H1 (cell line): ENCODE results near the gene TMUB1. TPM values are rescaled to one million over a fixed set of nuclear protein-coding genes. Genes with fewer than 3 reads are reported as not detected.

Experiments
- CTCF ChIA-PET: fragments of 300-600 bp; sonication (Branson Sonifier 250); formaldehyde crosslinking; loops from one replicate; lab custom pipeline; 2021; ENCODE audit not compliant: partially characterized antibody; lab: Charles Lee
- POLR2A ChIA-PET: fragments of 300-600 bp; sonication (Branson Sonifier 250); formaldehyde crosslinking; loops from one replicate; lab custom pipeline; 2021; ENCODE audit warnings: inconsistent platforms; ENCODE audit not compliant: partially characterized antibody; lab: Charles Lee
- DNase-seq, 2 experiments: peaks; one replicate each; pipeline versions ENCODE4 v3.0.0 to v3.0.0-alpha.2; 2010 to 2022; ENCODE audit warnings: low spot score in 2 of 2, low read depth in 1 of 2, mixed read lengths in 1 of 2
- FAIRE-seq: peaks from 2 replicates; lab custom pipeline; 2011; peaks lifted over from hg19 to GRCh38; lab: Jason Lieb, UNC
- H2AFZ ChIP-seq: 2 replicates; pipeline ENCODE4 v1.8.1; 2012; ENCODE audit warnings: low read length, inconsistent platforms
- H2AK5ac ChIP-seq: 2 replicates; pipeline ENCODE4 v1.6.1; 2013; ENCODE audit warnings: low read depth, low read length
- H2BK120ac ChIP-seq: replicated peaks from 2 replicates; pipeline ENCODE3; 2013; ENCODE audit warnings: low read depth, low read length, inconsistent platforms
- H2BK12ac ChIP-seq: 2 replicates; pipeline ENCODE4 v1.6.1; 2013; ENCODE audit warnings: low read depth, low read length
- H2BK15ac ChIP-seq: 2 replicates; pipeline ENCODE4 v1.6.1; 2013; ENCODE audit warnings: low read length
- H2BK20ac ChIP-seq: 2 replicates; pipeline ENCODE4 v1.6.1; 2013; ENCODE audit warnings: low read length
- H2BK5ac ChIP-seq: 2 replicates; pipeline ENCODE4 v1.6.1; 2013; ENCODE audit warnings: low read depth, low read length
- H3K14ac ChIP-seq: 2 replicates; pipeline ENCODE4 v1.6.1; 2013; ENCODE audit warnings: inconsistent platforms; ENCODE audit not compliant: insufficient read length
- H3K18ac ChIP-seq: 2 replicates; pipeline ENCODE4 v1.6.1; 2013; ENCODE audit warnings: low read length; ENCODE audit errors: extremely low read depth
- H3K23ac ChIP-seq: 2 replicates; pipeline ENCODE4 v1.6.1; 2013; ENCODE audit warnings: inconsistent platforms; ENCODE audit not compliant: insufficient read length
- H3K23me2 ChIP-seq: 2 replicates; pipeline ENCODE4 v1.6.1; 2013; ENCODE audit warnings: low read depth, low read length
- H3K27ac ChIP-seq: 2 replicates; pipeline ENCODE4 v1.6.1; 2011; ENCODE audit warnings: low read depth, low read length, inconsistent platforms
- H3K27me3 ChIP-seq, 4 experiments: replicated peaks in 1 of 4; 1 replicate in 1 of 4; 2 replicates in 3 of 4; pipeline versions ENCODE4 v1.6.1 to v1.8.1; 2011 to 2013; ENCODE audit warnings: low read length in 3 of 4, mild to moderate bottlenecking in 3 of 4, inconsistent platforms in 2 of 4, mixed read lengths in 2 of 4, moderate library complexity in 1 of 4; ENCODE audit not compliant: control insufficient read depth in 3 of 4, insufficient read depth in 3 of 4; ENCODE audit errors: extremely low read depth in 1 of 4
- H3K36me3 ChIP-seq, 4 experiments: 2 replicates each; pipeline versions ENCODE4 v1.6.1 to v1.8.1; 2011 to 2013; ENCODE audit warnings: mild to moderate bottlenecking in 4 of 4, low read length in 3 of 4, moderate library complexity in 2 of 4, control low read depth in 1 of 4, inconsistent platforms in 1 of 4; ENCODE audit not compliant: insufficient read depth in 4 of 4, control insufficient read depth in 2 of 4
- H3K4ac ChIP-seq: replicated peaks from 2 replicates; pipeline ENCODE3; 2013; ENCODE audit warnings: low read length, low read depth, mixed read lengths, inconsistent platforms; ENCODE audit not compliant: insufficient read length
- H3K4me1 ChIP-seq, 4 experiments: replicated peaks in 1 of 4; 1 replicate in 1 of 4; 2 replicates in 3 of 4; pipeline versions ENCODE4 v1.6.1 to v1.8.1; 2011 to 2013; ENCODE audit warnings: low read length in 3 of 4, inconsistent platforms in 2 of 4, mixed read lengths in 1 of 4; ENCODE audit not compliant: insufficient read depth in 4 of 4, control insufficient read depth in 3 of 4
- H3K4me2 ChIP-seq, 2 experiments: 2 replicates each; pipeline versions ENCODE4 v1.6.1 to v1.8.1; 2011 to 2013; ENCODE audit warnings: low read depth in 2 of 2, low read length in 2 of 2, control low read depth in 1 of 2, inconsistent platforms in 1 of 2, mild to moderate bottlenecking in 1 of 2; ENCODE audit not compliant: insufficient read depth in 1 of 2
- H3K4me3 ChIP-seq, 4 experiments: fragments of 200-600, 300-600 bp in 1 of 4; sonication (generic), shearing (Covaris generic), sonication (Bioruptor Twin) in 1 of 4; 2 replicates each; pipeline versions ENCODE4 v1.5.1 to v1.8.1; 2011 to 2016; ENCODE audit warnings: low read length in 4 of 4, low read depth in 3 of 4, control low read depth in 2 of 4, inconsistent platforms in 2 of 4, mild to moderate bottlenecking in 2 of 4, mixed read lengths in 1 of 4, moderate library complexity in 1 of 4; ENCODE audit not compliant: insufficient read depth in 2 of 4; ENCODE audit errors: extremely low read depth in 1 of 4
- H3K56ac ChIP-seq: replicated peaks from 2 replicates; pipeline ENCODE3; 2013; ENCODE audit warnings: low read depth, mild to moderate bottlenecking, mixed read lengths, low read length, inconsistent platforms; ENCODE audit not compliant: insufficient read length
- H3K79me1 ChIP-seq: 2 replicates; pipeline ENCODE4 v1.6.1; 2013; ENCODE audit warnings: low read depth, low read length, control low read depth
- H3K79me2 ChIP-seq, 2 experiments: 2 replicates each; pipeline versions ENCODE4 v1.6.1 to v1.8.1; 2012 to 2013; ENCODE audit warnings: low read length in 2 of 2, mild to moderate bottlenecking in 2 of 2, inconsistent platforms in 1 of 2; ENCODE audit not compliant: insufficient read depth in 2 of 2, control insufficient read depth in 1 of 2
- H3K9ac ChIP-seq, 4 experiments: replicated peaks in 1 of 4; 1 replicate in 1 of 4; 2 replicates in 3 of 4; pipeline versions ENCODE4 v1.6.1 to v1.8.1; 2011 to 2013; ENCODE audit warnings: low read depth in 3 of 4, low read length in 3 of 4, control low read depth in 2 of 4, mild to moderate bottlenecking in 2 of 4, moderate library complexity in 2 of 4, inconsistent platforms in 1 of 4; ENCODE audit errors: extremely low read depth in 1 of 4
- H3K9me3 ChIP-seq, 2 experiments: 2 replicates each; pipeline versions ENCODE4 v1.6.1 to v1.8.1; 2012 to 2013; ENCODE audit warnings: mild to moderate bottlenecking in 2 of 2, moderate library complexity in 2 of 2, control low read depth in 1 of 2, inconsistent platforms in 1 of 2, low read depth in 1 of 2, low read length in 1 of 2, mixed read lengths in 1 of 2; ENCODE audit not compliant: insufficient read depth in 2 of 2
- H4K20me1 ChIP-seq, 2 experiments: replicated peaks in 1 of 2; 2 replicates each; pipeline versions ENCODE3 to v1.8.1; 2011 to 2013; ENCODE audit warnings: inconsistent platforms in 2 of 2, low read length in 2 of 2, mild to moderate bottlenecking in 1 of 2; ENCODE audit not compliant: insufficient read depth in 2 of 2, control insufficient read depth in 1 of 2
- H4K5ac ChIP-seq: 2 replicates; pipeline ENCODE4 v1.6.1; 2013; ENCODE audit warnings: low read length, low read depth, mixed read lengths, inconsistent platforms; ENCODE audit not compliant: insufficient read length
- H4K8ac ChIP-seq: 2 replicates; pipeline ENCODE4 v1.8.0; 2013; ENCODE audit warnings: mild to moderate bottlenecking, moderate library complexity, low read length, inconsistent platforms; ENCODE audit not compliant: insufficient read depth; ENCODE audit errors: extremely low read depth
- H4K91ac ChIP-seq: replicated peaks from 2 replicates; pipeline ENCODE3; 2013; ENCODE audit warnings: low read length, mixed read lengths, inconsistent platforms; ENCODE audit not compliant: insufficient read length
- BRCA1 ChIP-seq: IDR thresholded peaks from 2 replicates; pipeline ENCODE4 v1.6.1; 2012; ENCODE audit warnings: low read depth, low read length, improper control_type of control experiment
- GTF2F1 ChIP-seq: IDR thresholded peaks from 2 replicates; pipeline ENCODE4 v1.6.1; 2012; ENCODE audit warnings: low read depth, low read length, improper control_type of control experiment, borderline replicate concordance
- JUN ChIP-seq: IDR thresholded peaks from 2 replicates; pipeline ENCODE4 v1.6.1; 2011; ENCODE audit warnings: low read depth, mild to moderate bottlenecking, improper control_type of control experiment, low read length
- KDM1A ChIP-seq: fragments of 200-600, 300-600 bp; sonication (generic); IDR thresholded peaks from 2 replicates; pipeline ENCODE4 v1.7.1; 2016; ENCODE audit warnings: mild to moderate bottlenecking, low read length, borderline replicate concordance
- KDM4A ChIP-seq: IDR thresholded peaks from one replicate; pipeline ENCODE4 v1.7.1; 2012; ENCODE audit warnings: low read depth, mild to moderate bottlenecking, moderate library complexity, low read length, inconsistent platforms; ENCODE audit not compliant: severe bottlenecking
- POLR2A ChIP-seq, 2 experiments: IDR thresholded peaks; 1 replicate in 1 of 2; 2 replicates in 1 of 2; pipeline ENCODE4 v1.6.1; 2011; ENCODE audit warnings: low read depth in 2 of 2, low read length in 2 of 2, mild to moderate bottlenecking in 2 of 2; ENCODE audit errors: control extremely low read depth in 1 of 2
- RBBP5 ChIP-seq: IDR thresholded peaks from 2 replicates; pipeline ENCODE4 v1.7.1; 2012; ENCODE audit warnings: low read depth, mild to moderate bottlenecking, inconsistent platforms, low read length, moderate library complexity, borderline replicate concordance
- RXRA ChIP-seq: IDR thresholded peaks from 2 replicates; pipeline ENCODE4 v1.6.1; 2011; ENCODE audit warnings: low read depth, mild to moderate bottlenecking, low read length, moderate library complexity; ENCODE audit not compliant: insufficient read depth
- SP2 ChIP-seq: IDR thresholded peaks from 2 replicates; pipeline ENCODE4 v1.6.1; 2012; ENCODE audit warnings: mild to moderate bottlenecking, low read length, inconsistent platforms
- TAF1 ChIP-seq: IDR thresholded peaks from 2 replicates; pipeline ENCODE4 v1.6.1; 2011; ENCODE audit warnings: mild to moderate bottlenecking, low read depth, low read length
- YY1 ChIP-seq: IDR thresholded peaks from 2 replicates; pipeline ENCODE4 v1.6.1; 2011; ENCODE audit warnings: low read depth, mild to moderate bottlenecking, low read length
- WGBS, 2 experiments: shearing (Covaris generic) in 1 of 2; methylation state at CpG; one replicate each; pipeline versions ENCODE4 v1.1.6 to v1.1.7; 2013 to 2015; ENCODE audit warnings: low lambda C conversion rate in 2 of 2, mixed read lengths in 2 of 2, inconsistent platforms in 1 of 2, low coverage in 1 of 2, missing lambda C conversion rate in 1 of 2; ENCODE audit not compliant: insufficient replicate concordance in 2 of 2, insufficient coverage in 1 of 2, insufficient read length in 1 of 2; ENCODE audit errors: extremely low coverage in 1 of 2, missing lambda C conversion rate in 1 of 2; 5-methylcytosine and 5-hydroxymethylcytosine counted together
- polyA plus RNA-seq, 7 experiments: library from polyadenylated mRNA; depleted of rRNA in 3 of 7; stranded (reverse) in 5 of 7; unstranded in 2 of 7; fragments of >200 nt in 5 of 7; fragments of 200-250 nt in 2 of 7; gene quantifications; 1 replicate in 5 of 7; 2 replicates in 1 of 7; 4 replicates in 1 of 7; pipeline versions ENCODE4 v1.2.1 to v1.2.3, GENCODE V29; 2011 to 2013; ENCODE audit warnings: missing spikeins in 2 of 7, mixed read lengths in 2 of 7
- total RNA-seq: library from RNA; stranded (reverse); fragmentation: NEBNext Ultra II Directional; extraction: Animal tissue kit (Norgen Biotek cat#: 25700); gene quantifications from 2 replicates; pipeline ENCODE4 v1.2.1, GENCODE V29; 2021

Gene TMUB1
- total and polyA plus RNA-seq, 2 of the 8 experiments (the other 6 are each of a cell fraction or from before 2014, with no cell fraction given) = 41.4 to 56.2 TPM

- Histone ChIP-seq H2BK12ac (no peak overlapping the region), H3K27ac (no peak overlapping the region), H3K9ac (no peak overlapping the region), H2AK5ac (no peak overlapping the region), H4K8ac (no peak overlapping the region), H3K4me2 (no peak overlapping the region), H4K5ac (no peak overlapping the region), H4K20me1 (peaks cover 43 to 56% of the 10 kb centered on the region in 2 experiments), H3K27me3 (peaks cover 0 to 4% (median 0%) of the 10 kb centered on the region in 4 experiments; a peak in 2 of 7 replicates), H2BK5ac (no peak overlapping the region), H3K9me3 (no peaks in the 10 kb centered on the region), H3K23me2 (no peaks in the 10 kb centered on the region), H3K4me3 (no peak overlapping the region), H4K91ac (no peak overlapping the region), H3K4ac (no peak overlapping the region), H2AFZ (no peak overlapping the region), H3K56ac (no peak overlapping the region), H3K14ac (no peak overlapping the region), H2BK20ac (no peak overlapping the region), H2BK15ac (no peak overlapping the region), H3K18ac (no peak overlapping the region), H3K79me2 (peaks cover 11 to 86% of the 10 kb centered on the region in 2 experiments; a peak in 3 of 4 replicates), H3K79me1 (peaks cover 18% of the 10 kb centered on the region; the same call in 1 of the 2 replicates), H2BK120ac (no peak overlapping the region), H3K4me1 (peaks cover 3 to 16% (median 11%) of the 10 kb centered on the region in 4 experiments), H3K36me3 (no peaks in the 10 kb centered on the region), H3K23ac (no peak overlapping the region)
- DNase-seq (no peak), FAIRE-seq (no peak)
- ChIA-PET POLR2A (no interaction called here), CTCF (interaction anchor here (1.0 to 15.1 kb wide), 11 partner anchors 9 to 105 kb away, joined by 3 to 448 read pairs (median 4); no protein-coding TSS in a partner anchor)
- WGBS, 2 experiments = 82% methylated on average over 6 of the region's 6 CpGs; no CpG with 5 or more reads in 1 of the 2 experiments
- TF ChIP-seq BRCA1 = no peak
- no peak for TF ChIP-seq POLR2A (IDR thresholded peaks at IDR 0.05; ENCODE audit: control extremely low read depth in 1 of 2, low read depth in 2 of 2, low read length in 2 of 2)
- TF ChIP-seq RBBP5 = no peak
- TF ChIP-seq RXRA = no peak
- no peak for TF ChIP-seq JUN
- no peak for TF ChIP-seq YY1
- TF ChIP-seq KDM1A = no peak
- no peak for TF ChIP-seq KDM4A
- TF ChIP-seq SP2 = no peak
- TF ChIP-seq TAF1 = no peak
- TF ChIP-seq GTF2F1 = no peak
These were observed 10.5 kb upstream of the TMUB1 start for GRCh38 chr7:151093748-151094147.
